NCI-H774 (cell line): ENCODE data around the gene PCNX4.

Source experiments
- DNase-seq: peaks from one replicate; lab custom pipeline; 2025; lab: John Stamatoyannopoulos, UW

PCNX4 gene

GRCh38 chr14:60206249-60206670 lies 114.5 kb downstream of the PCNX4 start:
- no peak for DNase-seq

GRCh38 chr14:60206837-60207533 lies 115.3 kb downstream of the PCNX4 start:
- no peak for DNase-seq

GRCh38 chr14:60210703-60211102 lies 119.0 kb downstream of the PCNX4 start:
- DNase-seq, result no peak

GRCh38 chr14:60211153-60211552 lies 119.4 kb downstream of the PCNX4 start:
- DNase-seq, result no peak

- no peak for DNase-seq
Observed at GRCh38 chr14:60212503-60213371, 121.0 kb downstream of the PCNX4 start.

GRCh38 chr14:60214003-60214402 lies 122.3 kb downstream of the PCNX4 start:
- DNase-seq, result no peak

- DNase-seq, result no peak
Observed at GRCh38 chr14:60214415-60215126, 122.8 kb downstream of the PCNX4 start.

GRCh38 chr14:60215127-60215444 lies 123.4 kb downstream of the PCNX4 start:
- no peak for DNase-seq

GRCh38 chr14:60215520-60216420 lies 124.0 kb downstream of the PCNX4 start:
- no peak for DNase-seq

- no peak for DNase-seq
Observed at GRCh38 chr14:60217713-60218112, 126.0 kb downstream of the PCNX4 start.
